Measurements from ENCODE around the gene LIMCH1.

LIMCH1 gene

GRCh38 chr4:41538887-41539498, 1.0 kb downstream of the LIMCH1 start:
- FAIRE-seq (no peak), DNase-seq (ENCODE audit: insufficient read length, low spot score) (no peak)
- TF ChIP-seq POU2F2 (IDR thresholded peaks at IDR 0.05; ENCODE audit: low read depth, low read length) (no peak), TAF1 (IDR thresholded peaks at IDR 0.05; ENCODE audit: low read depth, low read length) (no peak), POLR2A (IDR thresholded peaks at IDR 0.05; ENCODE audit: low read depth, low read length) (no peak), POLR2AphosphoS5 (IDR thresholded peaks at IDR 0.05; ENCODE audit: low read depth, low read length) (no peak), PAX5 (IDR thresholded peaks at IDR 0.05; ENCODE audit: insufficient read depth, low read length, severe bottlenecking) (no peak), SPI1 (IDR thresholded peaks at IDR 0.05; ENCODE audit: low read depth, low read length) (no peak)

GRCh38 chr4:41539711-41540110, 1.8 kb downstream of the LIMCH1 start:
- DNase-seq (ENCODE audit: insufficient read length, low spot score): no peak
- FAIRE-seq: no peak
- TF ChIP-seq PAX5 (IDR thresholded peaks at IDR 0.05; ENCODE audit: insufficient read depth, low read length, severe bottlenecking): no peak

GRCh38 chr4:41540687-41541086, 2.7 kb downstream of the LIMCH1 start:
- FAIRE-seq (no peak), DNase-seq (ENCODE audit: insufficient read length, low spot score) (no peak)
- TF ChIP-seq PAX5 (IDR thresholded peaks at IDR 0.05; ENCODE audit: insufficient read depth, low read length, severe bottlenecking): no peak

GRCh38 chr4:41541687-41542094, 3.7 kb downstream of the LIMCH1 start:
- no peak for TF ChIP-seq PAX5 (IDR thresholded peaks at IDR 0.05; ENCODE audit: insufficient read depth, low read length, severe bottlenecking)
- TF ChIP-seq POLR2A (IDR thresholded peaks at IDR 0.05; ENCODE audit: low read depth, low read length): no peak
- no peak for TF ChIP-seq SPI1 (IDR thresholded peaks at IDR 0.05; ENCODE audit: low read depth, low read length)
- no peak for TF ChIP-seq POLR2AphosphoS5 (IDR thresholded peaks at IDR 0.05; ENCODE audit: low read depth, low read length)
- TF ChIP-seq TAF1 (IDR thresholded peaks at IDR 0.05; ENCODE audit: low read depth, low read length): no peak
- no peak for TF ChIP-seq POU2F2 (IDR thresholded peaks at IDR 0.05; ENCODE audit: low read depth, low read length)
- DNase-seq (ENCODE audit: insufficient read length, low spot score) (no peak), FAIRE-seq (no peak)

- no peak for DNase-seq (ENCODE audit: insufficient read length, low spot score)
- FAIRE-seq: no peak
- no peak for TF ChIP-seq POLR2A (IDR thresholded peaks at IDR 0.05; ENCODE audit: low read depth, low read length)
- no peak for TF ChIP-seq PAX5 (IDR thresholded peaks at IDR 0.05; ENCODE audit: insufficient read depth, low read length, severe bottlenecking)
- TF ChIP-seq SPI1 (IDR thresholded peaks at IDR 0.05; ENCODE audit: low read depth, low read length): no peak
- no peak for TF ChIP-seq POLR2AphosphoS5 (IDR thresholded peaks at IDR 0.05; ENCODE audit: low read depth, low read length)
- no peak for TF ChIP-seq POU2F2 (IDR thresholded peaks at IDR 0.05; ENCODE audit: low read depth, low read length)
- no peak for TF ChIP-seq TAF1 (IDR thresholded peaks at IDR 0.05; ENCODE audit: low read depth, low read length)
These were observed 4.7 kb downstream of the LIMCH1 start for GRCh38 chr4:41542526-41543275.

GRCh38 chr4:41545238-41545637, 7.3 kb downstream of the LIMCH1 start:
- FAIRE-seq: no peak
- TF ChIP-seq POU2F2 (IDR thresholded peaks at IDR 0.05; ENCODE audit: low read depth, low read length) (no peak), PAX5 (IDR thresholded peaks at IDR 0.05; ENCODE audit: insufficient read depth, low read length, severe bottlenecking) (no peak), POLR2AphosphoS5 (IDR thresholded peaks at IDR 0.05; ENCODE audit: low read depth, low read length) (no peak), POLR2A (IDR thresholded peaks at IDR 0.05; ENCODE audit: low read depth, low read length) (no peak), TAF1 (IDR thresholded peaks at IDR 0.05; ENCODE audit: low read depth, low read length) (no peak), SPI1 (IDR thresholded peaks at IDR 0.05; ENCODE audit: low read depth, low read length) (no peak)
- no peak for DNase-seq (ENCODE audit: insufficient read length, low spot score)

- DNase-seq (ENCODE audit: insufficient read length, low spot score) (no peak), FAIRE-seq (no peak)
- no peak for TF ChIP-seq TAF1 (IDR thresholded peaks at IDR 0.05; ENCODE audit: low read depth, low read length)
- no peak for TF ChIP-seq POLR2AphosphoS5 (IDR thresholded peaks at IDR 0.05; ENCODE audit: low read depth, low read length)
- TF ChIP-seq POU2F2 (IDR thresholded peaks at IDR 0.05; ENCODE audit: low read depth, low read length): no peak
- no peak for TF ChIP-seq POLR2A (IDR thresholded peaks at IDR 0.05; ENCODE audit: low read depth, low read length)
- no peak for TF ChIP-seq PAX5 (IDR thresholded peaks at IDR 0.05; ENCODE audit: insufficient read depth, low read length, severe bottlenecking)
- no peak for TF ChIP-seq SPI1 (IDR thresholded peaks at IDR 0.05; ENCODE audit: low read depth, low read length)
These were observed 8.7 kb downstream of the LIMCH1 start for GRCh38 chr4:41546638-41547037.

GRCh38 chr4:41548305-41548880, 10.4 kb downstream of the LIMCH1 start:
- TF ChIP-seq TAF1 (IDR thresholded peaks at IDR 0.05; ENCODE audit: low read depth, low read length) (no peak), SPI1 (IDR thresholded peaks at IDR 0.05; ENCODE audit: low read depth, low read length) (no peak), POU2F2 (IDR thresholded peaks at IDR 0.05; ENCODE audit: low read depth, low read length) (no peak), PAX5 (IDR thresholded peaks at IDR 0.05; ENCODE audit: insufficient read depth, low read length, severe bottlenecking) (no peak), POLR2AphosphoS5 (IDR thresholded peaks at IDR 0.05; ENCODE audit: low read depth, low read length) (no peak)
- DNase-seq (ENCODE audit: insufficient read length, low spot score) (no peak), FAIRE-seq (no peak)

- no peak for DNase-seq (ENCODE audit: insufficient read length, low spot score)
- TF ChIP-seq SPI1 (IDR thresholded peaks at IDR 0.05; ENCODE audit: low read depth, low read length) (no peak), POU2F2 (IDR thresholded peaks at IDR 0.05; ENCODE audit: low read depth, low read length) (no peak), POLR2A (IDR thresholded peaks at IDR 0.05; ENCODE audit: low read depth, low read length) (no peak), POLR2AphosphoS5 (IDR thresholded peaks at IDR 0.05; ENCODE audit: low read depth, low read length) (no peak), PAX5 (IDR thresholded peaks at IDR 0.05; ENCODE audit: insufficient read depth, low read length, severe bottlenecking) (no peak), TAF1 (IDR thresholded peaks at IDR 0.05; ENCODE audit: low read depth, low read length) (no peak)
- FAIRE-seq: no peak
These were observed 11.5 kb downstream of the LIMCH1 start for GRCh38 chr4:41549478-41549877.

GRCh38 chr4:41550308-41550707, 12.4 kb downstream of the LIMCH1 start:
- no peak for TF ChIP-seq POLR2AphosphoS5 (IDR thresholded peaks at IDR 0.05; ENCODE audit: low read depth, low read length)
- TF ChIP-seq PAX5 (IDR thresholded peaks at IDR 0.05; ENCODE audit: insufficient read depth, low read length, severe bottlenecking): no peak
- no peak for TF ChIP-seq POLR2A (IDR thresholded peaks at IDR 0.05; ENCODE audit: low read depth, low read length)
- TF ChIP-seq POU2F2 (IDR thresholded peaks at IDR 0.05; ENCODE audit: low read depth, low read length): no peak
- TF ChIP-seq SPI1 (IDR thresholded peaks at IDR 0.05; ENCODE audit: low read depth, low read length): no peak
- TF ChIP-seq TAF1 (IDR thresholded peaks at IDR 0.05; ENCODE audit: low read depth, low read length): no peak
- no peak for FAIRE-seq

More at GRCh38 chr4:41550308-41550707, 12.4 kb downstream of the LIMCH1 start:
- DNase-seq (ENCODE audit: insufficient read length, low spot score): no peak

Measured in GM12891 (cell line).